Measurements from ENCODE around the gene PPARA. TPM values are rescaled to one million over a fixed set of nuclear protein-coding genes. Genes with fewer than 3 reads are reported as not detected.
A peak's percentile ranks its signal among the peaks of the same experiment; 100 is the strongest.

The PPARA gene
- total and polyA plus RNA-seq, 9 of the 15 experiments (the other 6 are each of a cell fraction or from before 2014, with no cell fraction given), result 0.64 to 5.3 (median 3.5) TPM

DNA sequence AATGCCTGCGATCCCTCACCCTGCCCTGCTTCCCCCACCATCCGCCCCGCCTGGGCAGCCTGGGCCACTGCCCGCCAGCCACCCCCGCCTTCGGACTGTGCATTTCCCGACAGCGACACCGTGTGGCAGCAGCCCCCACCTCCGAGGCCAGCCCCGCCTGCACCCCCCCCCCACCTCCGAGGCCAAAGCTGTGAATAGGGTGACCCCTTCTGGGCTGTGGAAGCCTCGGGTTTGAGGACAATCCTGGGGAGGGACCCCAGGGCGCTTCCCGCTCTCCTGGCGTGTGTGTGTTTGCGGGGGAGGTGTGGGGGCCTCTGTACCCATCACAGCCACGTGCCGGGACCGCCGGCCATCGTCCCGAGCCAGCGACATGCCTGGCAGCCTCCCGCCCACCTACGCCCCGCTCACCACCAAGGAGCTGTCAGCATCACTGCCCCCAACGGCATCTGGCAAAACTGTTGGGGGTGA lies 33.8 kb upstream of the PPARA start (continued):
- TF ChIP-seq HCFC1 (IDR thresholded peaks at IDR 0.05; ENCODE audit: low read depth, low read length), result no peak
- TF ChIP-seq NR2C2 (CRISPR knock-in tag; IDR thresholded peaks at IDR 0.05), result no peak
- no peak for TF ChIP-seq NR2C2 (tag; IDR thresholded peaks at IDR 0.05)
- peak; percentile 63; the same call in 1 of the 2 replicates for TF ChIP-seq CC2D1A (IDR thresholded peaks at IDR 0.05)
- TF ChIP-seq, protein P1, sequence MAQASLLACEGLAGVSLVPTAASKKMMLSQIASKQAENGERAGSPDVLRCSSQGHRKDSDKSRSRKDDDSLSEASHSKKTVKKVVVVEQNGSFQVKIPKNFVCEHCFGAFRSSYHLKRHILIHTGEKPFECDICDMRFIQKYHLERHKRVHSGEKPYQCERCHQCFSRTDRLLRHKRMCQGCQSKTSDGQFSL (CRISPR knock-in tag; IDR thresholded peaks at IDR 0.05), result peak; percentile 99
- TF ChIP-seq, protein P1 (tag; IDR thresholded peaks at IDR 0.05), result peak in 1 of 2 experiments; percentile 99; a peak in 2 of 4 replicates
- TF ChIP-seq ARID2 (IDR thresholded peaks at IDR 0.05), result peak; percentile 72; the same call in 1 of the 2 replicates
- TF ChIP-seq, protein P2, sequence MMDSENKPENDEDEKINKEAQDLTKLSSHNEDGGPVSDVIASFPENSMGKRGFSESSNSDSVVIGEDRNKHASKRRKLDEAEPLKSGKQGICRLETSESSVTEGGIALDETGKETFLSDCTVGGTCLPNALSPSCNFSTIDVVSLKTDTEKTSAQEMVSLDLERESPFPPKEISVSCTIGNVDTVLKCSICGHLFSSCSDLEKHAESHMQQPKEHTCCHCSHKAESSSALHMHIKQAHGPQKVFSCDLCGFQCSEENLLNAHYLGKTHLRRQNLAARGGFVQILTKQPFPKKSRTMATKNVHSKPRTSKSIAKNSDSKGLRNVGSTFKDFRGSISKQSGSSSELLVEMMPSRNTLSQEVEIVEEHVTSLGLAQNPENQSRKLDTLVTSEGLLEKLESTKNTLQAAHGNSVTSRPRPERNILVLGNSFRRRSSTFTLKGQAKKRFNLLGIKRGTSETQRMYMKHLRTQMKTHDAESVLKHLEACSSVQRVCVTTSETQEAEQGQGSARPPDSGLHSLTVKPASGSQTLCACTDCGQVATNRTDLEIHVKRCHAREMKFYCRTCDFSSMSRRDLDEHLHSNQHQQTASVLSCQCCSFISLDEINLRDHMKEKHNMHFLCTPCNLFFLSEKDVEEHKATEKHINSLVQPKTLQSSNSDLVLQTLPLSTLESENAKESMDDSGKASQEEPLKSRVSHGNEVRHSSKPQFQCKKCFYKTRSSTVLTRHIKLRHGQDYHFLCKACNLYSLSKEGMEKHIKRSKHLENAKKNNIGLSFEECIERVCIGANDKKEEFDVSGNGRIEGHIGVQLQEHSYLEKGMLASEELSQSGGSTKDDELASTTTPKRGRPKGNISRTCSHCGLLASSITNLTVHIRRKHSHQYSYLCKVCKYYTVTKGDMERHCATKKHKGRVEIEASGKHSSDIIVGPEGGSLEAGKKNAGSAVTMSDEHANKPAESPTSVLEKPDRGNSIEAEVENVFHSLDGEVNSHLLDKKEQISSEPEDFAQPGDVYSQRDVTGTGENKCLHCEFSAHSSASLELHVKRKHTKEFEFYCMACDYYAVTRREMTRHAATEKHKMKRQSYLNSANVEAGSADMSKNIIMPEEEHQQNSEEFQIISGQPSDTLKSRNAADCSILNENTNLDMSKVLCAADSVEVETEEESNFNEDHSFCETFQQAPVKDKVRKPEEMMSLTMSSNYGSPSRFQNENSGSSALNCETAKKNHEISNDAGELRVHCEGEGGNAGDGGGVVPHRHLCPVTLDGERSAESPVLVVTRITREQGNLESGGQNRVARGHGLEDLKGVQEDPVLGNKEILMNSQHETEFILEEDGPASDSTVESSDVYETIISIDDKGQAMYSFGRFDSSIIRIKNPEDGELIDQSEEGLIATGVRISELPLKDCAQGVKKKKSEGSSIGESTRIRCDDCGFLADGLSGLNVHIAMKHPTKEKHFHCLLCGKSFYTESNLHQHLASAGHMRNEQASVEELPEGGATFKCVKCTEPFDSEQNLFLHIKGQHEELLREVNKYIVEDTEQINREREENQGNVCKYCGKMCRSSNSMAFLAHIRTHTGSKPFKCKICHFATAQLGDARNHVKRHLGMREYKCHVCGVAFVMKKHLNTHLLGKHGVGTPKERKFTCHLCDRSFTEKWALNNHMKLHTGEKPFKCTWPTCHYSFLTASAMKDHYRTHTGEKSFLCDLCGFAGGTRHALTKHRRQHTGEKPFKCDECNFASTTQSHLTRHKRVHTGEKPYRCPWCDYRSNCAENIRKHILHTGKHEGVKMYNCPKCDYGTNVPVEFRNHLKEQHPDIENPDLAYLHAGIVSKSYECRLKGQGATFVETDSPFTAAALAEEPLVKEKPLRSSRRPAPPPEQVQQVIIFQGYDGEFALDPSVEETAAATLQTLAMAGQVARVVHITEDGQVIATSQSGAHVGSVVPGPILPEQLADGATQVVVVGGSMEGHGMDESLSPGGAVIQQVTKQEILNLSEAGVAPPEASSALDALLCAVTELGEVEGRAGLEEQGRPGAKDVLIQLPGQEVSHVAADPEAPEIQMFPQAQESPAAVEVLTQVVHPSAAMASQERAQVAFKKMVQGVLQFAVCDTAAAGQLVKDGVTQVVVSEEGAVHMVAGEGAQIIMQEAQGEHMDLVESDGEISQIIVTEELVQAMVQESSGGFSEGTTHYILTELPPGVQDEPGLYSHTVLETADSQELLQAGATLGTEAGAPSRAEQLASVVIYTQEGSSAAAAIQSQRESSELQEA (IDR thresholded peaks at IDR 0.05; ENCODE audit: low read depth), result no peak
- peak; percentile 91 for TF ChIP-seq EGR1 (conservative IDR thresholded peaks at IDR 0.05)
- no peak for TF ChIP-seq TAF15 (IDR thresholded peaks at IDR 0.05; ENCODE audit: low read depth, low read length)
- TF ChIP-seq TSC22D4 (tag; IDR thresholded peaks at IDR 0.05), result no peak
- TF ChIP-seq FOXJ3 (CRISPR knock-in tag; IDR thresholded peaks at IDR 0.05), result no peak
- no peak for TF ChIP-seq ZNF668 (CRISPR knock-in tag; IDR thresholded peaks at IDR 0.05)
- TF ChIP-seq EZH2 (IDR thresholded peaks at IDR 0.05; ENCODE audit: borderline replicate concordance, low read depth, low read length), result no peak
- TF ChIP-seq STAG1 (CRISPR knock-in tag; IDR thresholded peaks at IDR 0.05; ENCODE audit: borderline replicate concordance), result peak; percentile 84; the same call in 1 of the 2 replicates
- no peak for TF ChIP-seq MCM5 (IDR thresholded peaks at IDR 0.05; ENCODE audit: low read depth)
- no peak for TF ChIP-seq ILF3 (IDR thresholded peaks at IDR 0.05; ENCODE audit: borderline replicate concordance)
- no peak for TF ChIP-seq NONO (IDR thresholded peaks at IDR 0.05; ENCODE audit: low read depth in 2 of 2, low read length in 1 of 2)
- no peak for TF ChIP-seq SRSF3 (IDR thresholded peaks at IDR 0.05; ENCODE audit: insufficient read depth, low read length)
- no peak for TF ChIP-seq ZNF217 (CRISPR knock-in tag; IDR thresholded peaks at IDR 0.05)
- TF ChIP-seq NR2F6 (CRISPR knock-in tag; IDR thresholded peaks at IDR 0.05), result no peak
- no peak for TF ChIP-seq TCF7 (IDR thresholded peaks at IDR 0.05; ENCODE audit: borderline replicate concordance)

Measured in K562 (cell line).